ENCODE results near the gene PLCH1.

The PLCH1 gene

GRCh38 chr3:155596615-155597014 is 148.3 kb downstream of the PLCH1 start:
- no peak for TF ChIP-seq CTCF (IDR thresholded peaks at IDR 0.05; ENCODE audit: low read depth, low read length)
- Histone ChIP-seq H3K4me3 (ENCODE audit: low read depth, low read length) (no peak overlapping the region), H3K36me3 (no peaks in the 10 kb centered on the region), H3K27me3 (no peaks in the 10 kb centered on the region), H3K4me1 (no peaks in the 10 kb centered on the region), H3K9me3 (no peaks in the 10 kb centered on the region)
- DNase-seq = no peak

GRCh38 chr3:155595371-155595770 is 149.5 kb downstream of the PLCH1 start:
- Histone ChIP-seq H3K4me1 (no peaks in the 10 kb centered on the region), H3K4me3 (ENCODE audit: low read depth, low read length) (no peak overlapping the region), H3K27me3 (no peaks in the 10 kb centered on the region), H3K9me3 (no peaks in the 10 kb centered on the region), H3K36me3 (no peaks in the 10 kb centered on the region)
- no peak for DNase-seq
- TF ChIP-seq CTCF (IDR thresholded peaks at IDR 0.05; ENCODE audit: low read depth, low read length) = no peak

- no peak for DNase-seq
- Histone ChIP-seq H3K36me3 (no peaks in the 10 kb centered on the region), H3K9me3 (no peaks in the 10 kb centered on the region), H3K4me3 (ENCODE audit: low read depth, low read length) (no peak overlapping the region), H3K4me1 (no peaks in the 10 kb centered on the region), H3K27me3 (no peaks in the 10 kb centered on the region)
- no peak for TF ChIP-seq CTCF (IDR thresholded peaks at IDR 0.05; ENCODE audit: low read depth, low read length)
Measured at GRCh38 chr3:155594526-155595187, 150.2 kb downstream of the PLCH1 start.

GRCh38 chr3:155587581-155587980 is 157.3 kb downstream of the PLCH1 start:
- peaks cover 4% of the 10 kb centered on the region; the same call in 1 of the 2 replicates for H3K27me3 ChIP-seq
- H3K4me3 ChIP-seq (ENCODE audit: low read depth, low read length) = no peak overlapping the region
- TF ChIP-seq CTCF (IDR thresholded peaks at IDR 0.05; ENCODE audit: low read depth, low read length) = no peak
- DNase-seq = no peak
- H3K9me3 ChIP-seq = no peaks in the 10 kb centered on the region
- no peaks in the 10 kb centered on the region for H3K36me3 ChIP-seq
- no peaks in the 10 kb centered on the region for H3K4me1 ChIP-seq

- Histone ChIP-seq H3K9me3 (no peaks in the 10 kb centered on the region), H3K36me3 (no peaks in the 10 kb centered on the region), H3K27me3 (peaks cover 4% of the 10 kb centered on the region; the same call in 1 of the 2 replicates), H3K4me3 (ENCODE audit: low read depth, low read length) (no peak overlapping the region), H3K4me1 (no peaks in the 10 kb centered on the region)
- no peak for DNase-seq
- no peak for TF ChIP-seq CTCF (IDR thresholded peaks at IDR 0.05; ENCODE audit: low read depth, low read length)
Measured at GRCh38 chr3:155585384-155585783, 159.5 kb downstream of the PLCH1 start.

- no peak overlapping the region for H3K4me3 ChIP-seq (ENCODE audit: low read depth, low read length)
- TF ChIP-seq CTCF (IDR thresholded peaks at IDR 0.05; ENCODE audit: low read depth, low read length) = no peak
- H3K4me1 ChIP-seq = no peaks in the 10 kb centered on the region
- H3K9me3 ChIP-seq = no peaks in the 10 kb centered on the region
- no peaks in the 10 kb centered on the region for H3K36me3 ChIP-seq
- no peak for DNase-seq
- H3K27me3 ChIP-seq = no peaks in the 10 kb centered on the region
Measured at GRCh38 chr3:155581579-155581978, 163.3 kb downstream of the PLCH1 start.

Measured in BE2C (cell line).